ENCODE results near the gene DMD. TPM values are rescaled to one million over a fixed set of nuclear protein-coding genes. Genes with fewer than 3 reads are reported as not detected.
"Not testable (repeated sequence)": the region's sequence is repeated elsewhere in the genome, so short reads cannot be mapped to it uniquely, and the experiment has no call there.

The DMD gene
- total RNA-seq, 1 donor from 2014 or later = 22.2 TPM

GRCh38 chrX:31483336-31483735, 1728.0 kb downstream of the DMD start:
- no peaks in the 10 kb centered on the region for H3K27me3 Mint-ChIP-seq (ENCODE audit: low read depth, unreplicated experiment)
- DNase-seq (ENCODE audit: low read depth) (peak; percentile 84), FAIRE-seq (peak; percentile 99)
- H3K27me3 ChIP-seq (ENCODE audit: insufficient read depth, low read length) = no peaks in the 10 kb centered on the region
- peaks cover 2% of the 10 kb centered on the region for H3K4me1 Mint-ChIP-seq (ENCODE audit: low read depth, unreplicated experiment)
- no peaks in the 10 kb centered on the region for H4K20me1 ChIP-seq (ENCODE audit: insufficient read depth, low read length)
- no peak for TF ChIP-seq CTCF (IDR thresholded peaks at IDR 0.05; ENCODE audit: insufficient read depth, low read depth, low read length)
- H3K36me3 Mint-ChIP-seq (ENCODE audit: low read depth, unreplicated experiment) = no peaks in the 10 kb centered on the region
- peak overlapping the region; percentile 23 for H3K27ac Mint-ChIP-seq (ENCODE audit: unreplicated experiment)
- peaks cover 4% of the 10 kb centered on the region for H3K9me3 Mint-ChIP-seq (ENCODE audit: unreplicated experiment)
- no peaks in the 10 kb centered on the region for H3K4me1 ChIP-seq (ENCODE audit: insufficient read depth, low read length)
- H2AFZ ChIP-seq (ENCODE audit: low read depth, low read length) = no peak overlapping the region
- no peaks in the 10 kb centered on the region for H3K36me3 ChIP-seq (ENCODE audit: insufficient read depth, low read length)
- peak overlapping the region; percentile 53 for H3K27ac ChIP-seq (ENCODE audit: low read depth, low read length)
- no peak overlapping the region for H3K9ac ChIP-seq (ENCODE audit: low read length)
- no peak overlapping the region for H3K4me3 ChIP-seq (ENCODE audit: insufficient read depth, low read depth, low read length)
- H3K9me3 ChIP-seq (ENCODE audit: insufficient read depth, low read depth, low read length) = no peaks in the 10 kb centered on the region
- H3K4me2 ChIP-seq (ENCODE audit: low read length) = no peak overlapping the region
- no peak overlapping the region for H3K4me3 Mint-ChIP-seq (ENCODE audit: unreplicated experiment)
- no peaks in the 10 kb centered on the region for H3K79me2 ChIP-seq (ENCODE audit: insufficient read depth, low read length)

GRCh38 chrX:31480696-31481095, 1730.7 kb downstream of the DMD start:
- no peak overlapping the region for H3K9ac ChIP-seq (ENCODE audit: low read length)
- no peaks in the 10 kb centered on the region for H3K27me3 ChIP-seq (ENCODE audit: insufficient read depth, low read length)
- peaks cover 2% of the 10 kb centered on the region for H3K4me1 Mint-ChIP-seq (ENCODE audit: low read depth, unreplicated experiment)
- DNase-seq (ENCODE audit: low read depth) (no peak), FAIRE-seq (no peak)
- no peaks in the 10 kb centered on the region for H3K4me1 ChIP-seq (ENCODE audit: insufficient read depth, low read length)
- no peak overlapping the region for H3K4me3 Mint-ChIP-seq (ENCODE audit: unreplicated experiment)
- no peaks in the 10 kb centered on the region for H3K9me3 ChIP-seq (ENCODE audit: insufficient read depth, low read depth, low read length)
- TF ChIP-seq CTCF (IDR thresholded peaks at IDR 0.05; ENCODE audit: insufficient read depth, low read depth, low read length) (no peak), EZH2 (IDR thresholded peaks at IDR 0.05; ENCODE audit: insufficient read depth, low read length) (no peak)
- no peak overlapping the region for H3K27ac ChIP-seq (ENCODE audit: low read depth, low read length)
- no peaks in the 10 kb centered on the region for H3K79me2 ChIP-seq (ENCODE audit: insufficient read depth, low read length)
- no peaks in the 10 kb centered on the region for H3K36me3 Mint-ChIP-seq (ENCODE audit: low read depth, unreplicated experiment)
- peaks cover 4% of the 10 kb centered on the region for H3K9me3 Mint-ChIP-seq (ENCODE audit: unreplicated experiment)
- H3K4me3 ChIP-seq (ENCODE audit: insufficient read depth, low read depth, low read length) = no peak overlapping the region
- no peak overlapping the region for H3K4me2 ChIP-seq (ENCODE audit: low read length)
- H4K20me1 ChIP-seq (ENCODE audit: insufficient read depth, low read length) = no peaks in the 10 kb centered on the region
- no peaks in the 10 kb centered on the region for H3K36me3 ChIP-seq (ENCODE audit: insufficient read depth, low read length)
- H3K27ac Mint-ChIP-seq (ENCODE audit: unreplicated experiment) = no peak overlapping the region
- H3K27me3 Mint-ChIP-seq (ENCODE audit: low read depth, unreplicated experiment) = no peaks in the 10 kb centered on the region
- no peak overlapping the region for H2AFZ ChIP-seq (ENCODE audit: low read depth, low read length)

- Mint-ChIP-seq H3K27ac (ENCODE audit: unreplicated experiment) (no peak overlapping the region), H3K27me3 (ENCODE audit: low read depth, unreplicated experiment) (no peaks in the 10 kb centered on the region), H3K4me3 (ENCODE audit: unreplicated experiment) (no peak overlapping the region), H3K36me3 (ENCODE audit: low read depth, unreplicated experiment) (no peaks in the 10 kb centered on the region), H3K9me3 (ENCODE audit: unreplicated experiment) (peaks cover 4% of the 10 kb centered on the region), H3K4me1 (ENCODE audit: low read depth, unreplicated experiment) (no peaks in the 10 kb centered on the region)
- H3K79me2 ChIP-seq (ENCODE audit: insufficient read depth, low read length) = no peaks in the 10 kb centered on the region
- H4K20me1 ChIP-seq (ENCODE audit: insufficient read depth, low read length) = no peaks in the 10 kb centered on the region
- H3K27ac ChIP-seq (ENCODE audit: low read depth, low read length) = no peak overlapping the region
- no peak for DNase-seq (ENCODE audit: low read depth)
- H3K4me2 ChIP-seq (ENCODE audit: low read length) = no peak overlapping the region
- no peaks in the 10 kb centered on the region for H3K36me3 ChIP-seq (ENCODE audit: insufficient read depth, low read length)
- no peak overlapping the region for H3K9ac ChIP-seq (ENCODE audit: low read length)
- no peaks in the 10 kb centered on the region for H3K9me3 ChIP-seq (ENCODE audit: insufficient read depth, low read depth, low read length)
- H3K4me1 ChIP-seq (ENCODE audit: insufficient read depth, low read length) = no peaks in the 10 kb centered on the region
- no peaks in the 10 kb centered on the region for H3K27me3 ChIP-seq (ENCODE audit: insufficient read depth, low read length)
- TF ChIP-seq CTCF (IDR thresholded peaks at IDR 0.05; ENCODE audit: insufficient read depth, low read depth, low read length) (no peak), EZH2 (IDR thresholded peaks at IDR 0.05; ENCODE audit: insufficient read depth, low read length) (no peak)
- H3K4me3 ChIP-seq (ENCODE audit: insufficient read depth, low read depth, low read length) = no peak overlapping the region
- no peak for FAIRE-seq
- no peak overlapping the region for H2AFZ ChIP-seq (ENCODE audit: low read depth, low read length)
These were observed 1740.1 kb downstream of the DMD start for GRCh38 chrX:31471229-31471628.

GRCh38 chrX:31470753-31471152, 1740.6 kb downstream of the DMD start:
- H3K27ac ChIP-seq (ENCODE audit: low read depth, low read length); H3K9me3 Mint-ChIP-seq (ENCODE audit: unreplicated experiment); H3K9me3 ChIP-seq (ENCODE audit: insufficient read depth, low read depth, low read length); H3K36me3 Mint-ChIP-seq (ENCODE audit: low read depth, unreplicated experiment); DNase-seq (ENCODE audit: low read depth); H2AFZ ChIP-seq (ENCODE audit: low read depth, low read length); FAIRE-seq; H3K27me3 Mint-ChIP-seq (ENCODE audit: low read depth, unreplicated experiment); H3K4me2 ChIP-seq (ENCODE audit: low read length); H3K9ac ChIP-seq (ENCODE audit: low read length); H3K4me1 ChIP-seq (ENCODE audit: insufficient read depth, low read length); H3K4me1 Mint-ChIP-seq (ENCODE audit: low read depth, unreplicated experiment); H3K27ac Mint-ChIP-seq (ENCODE audit: unreplicated experiment); H3K79me2 ChIP-seq (ENCODE audit: insufficient read depth, low read length); H3K4me3 ChIP-seq (ENCODE audit: insufficient read depth, low read depth, low read length); H3K4me3 Mint-ChIP-seq (ENCODE audit: unreplicated experiment); H4K20me1 ChIP-seq (ENCODE audit: insufficient read depth, low read length); H3K36me3 ChIP-seq (ENCODE audit: insufficient read depth, low read length); H3K27me3 ChIP-seq (ENCODE audit: insufficient read depth, low read length): not testable (repeated sequence)

Measured in astrocyte (in vitro differentiated cells and primary cell).